SK-N-SH treated with all-trans-retinoic acid at 6 μM for 48 hours (cell line): ENCODE data around the gene INO80C.

Source experiments
- ATAC-seq: fragments of 200-7000 bp; cut with Tn5 transposase; 3 replicates; pipeline ENCODE4 v1.9.1; 2020; ENCODE audit warnings: mild to moderate bottlenecking, moderate library complexity
- ARNTL ChIP-seq: fragments of 450-650 bp; formaldehyde crosslinking; IDR thresholded peaks from 2 replicates; pipeline ENCODE4 v1.5.0; 2020; ENCODE audit warnings: low read depth, mild to moderate bottlenecking, moderate library complexity, borderline replicate concordance
- BACH2 ChIP-seq: fragments of 250-450 bp; sonication (Bioruptor Pico); IDR thresholded peaks from 2 replicates; pipeline ENCODE4 v1.9.0; 2021; ENCODE audit warnings: mild to moderate bottlenecking, borderline replicate concordance
- CREB5 ChIP-seq: fragments of 250-450 bp; sonication (Bioruptor Pico); IDR thresholded peaks from 2 replicates; pipeline ENCODE4 v1.5.1; 2020; ENCODE audit warnings: low read depth, mild to moderate bottlenecking, moderate library complexity
- CSDC2 ChIP-seq: fragments of 250-450 bp; sonication (Bioruptor Pico); IDR thresholded peaks from 2 replicates; pipeline ENCODE4 v1.5.0; 2020; ENCODE audit warnings: mild to moderate bottlenecking, moderate library complexity
- CSRNP3 ChIP-seq: fragments of 250-450 bp; sonication (Bioruptor Pico); IDR thresholded peaks from 2 replicates; pipeline ENCODE4 v1.5.1; 2021; ENCODE audit warnings: mild to moderate bottlenecking, moderate library complexity
- ESRRG ChIP-seq: fragments of 250-450 bp; sonication (Bioruptor Pico); IDR thresholded peaks from 2 replicates; pipeline ENCODE4 v1.6.1; 2021; ENCODE audit warnings: mild to moderate bottlenecking
- GLIS3 ChIP-seq: fragments of 250-450 bp; sonication (Bioruptor Pico); IDR thresholded peaks from 2 replicates; pipeline ENCODE4 v1.5.0; 2020; ENCODE audit warnings: mild to moderate bottlenecking, moderate library complexity
- ISL1 ChIP-seq: fragments of 250-450 bp; sonication (Bioruptor Pico); IDR thresholded peaks from 2 replicates; pipeline ENCODE4 v2.1.2; 2022; ENCODE audit warnings: mild to moderate bottlenecking, moderate library complexity
- OSR1 ChIP-seq: fragments of 250-450 bp; sonication (Bioruptor Pico); IDR thresholded peaks from 2 replicates; pipeline ENCODE4 v1.8.0; 2022; ENCODE audit warnings: moderate library complexity, mild to moderate bottlenecking, inconsistent platforms
- PATZ1 ChIP-seq: fragments of 250-450 bp; sonication (Bioruptor Pico); IDR thresholded peaks from 2 replicates; pipeline ENCODE4 v1.8.0; 2020; ENCODE audit warnings: mild to moderate bottlenecking, moderate library complexity, borderline replicate concordance
- POU6F1 ChIP-seq: fragments of 250-450 bp; sonication (Bioruptor Pico); IDR thresholded peaks from 2 replicates; pipeline ENCODE4 v1.8.0; 2021; ENCODE audit warnings: low read depth, mild to moderate bottlenecking, moderate library complexity, borderline replicate concordance
- PPARA ChIP-seq: fragments of 250-450 bp; sonication (Bioruptor Pico); IDR thresholded peaks from 2 replicates; pipeline ENCODE4 v1.5.0; 2020; ENCODE audit warnings: mild to moderate bottlenecking, borderline replicate concordance
- RARB ChIP-seq: fragments of 250-450 bp; sonication (Bioruptor Pico); IDR thresholded peaks from 2 replicates; pipeline ENCODE4 v1.8.0; 2021; ENCODE audit warnings: mild to moderate bottlenecking, moderate library complexity
- SNAI2 ChIP-seq: fragments of 250-450 bp; sonication (Bioruptor Pico); IDR thresholded peaks from 2 replicates; pipeline ENCODE4 v1.5.0; 2020; ENCODE audit warnings: mild to moderate bottlenecking, moderate library complexity
- TCF4 ChIP-seq: fragments of 250-450 bp; sonication (Bioruptor Pico); IDR thresholded peaks from 2 replicates; pipeline ENCODE4 v1.8.0; 2021; ENCODE audit warnings: mild to moderate bottlenecking, moderate library complexity, borderline replicate concordance
- TOX ChIP-seq: fragments of 250-450 bp; sonication (Bioruptor Pico); IDR thresholded peaks from 2 replicates; pipeline ENCODE4 v1.8.0; 2021; ENCODE audit warnings: mild to moderate bottlenecking, moderate library complexity, borderline replicate concordance
- TSHZ2 ChIP-seq: fragments of 250-450 bp; sonication (Bioruptor Pico); IDR thresholded peaks from 2 replicates; pipeline ENCODE4 v1.5.0; 2020; ENCODE audit warnings: mild to moderate bottlenecking, moderate library complexity
- ZC3H10 ChIP-seq: fragments of 250-450 bp; sonication (Bioruptor Pico); IDR thresholded peaks from 2 replicates; pipeline ENCODE4 v1.5.1; 2021; ENCODE audit warnings: mild to moderate bottlenecking, moderate library complexity
- ZFP3 ChIP-seq: fragments of 250-450 bp; sonication (Bioruptor Pico); IDR thresholded peaks from 2 replicates; pipeline ENCODE4 v1.5.0; 2020; ENCODE audit warnings: mild to moderate bottlenecking, moderate library complexity
- ZFP30 ChIP-seq: fragments of 450-650 bp; formaldehyde crosslinking; IDR thresholded peaks from 2 replicates; pipeline ENCODE4 v1.5.0; 2022; ENCODE audit warnings: mild to moderate bottlenecking, moderate library complexity
- ZNF565 ChIP-seq: fragments of 450-650 bp; formaldehyde crosslinking; conservative IDR thresholded peaks from 2 replicates; pipeline ENCODE4 v1.5.0; 2020; ENCODE audit warnings: low read depth, mild to moderate bottlenecking, moderate library complexity
- ZNF70 ChIP-seq: fragments of 450-650 bp; formaldehyde crosslinking; IDR thresholded peaks from 2 replicates; pipeline ENCODE4 v1.5.0; 2020; ENCODE audit warnings: mild to moderate bottlenecking, moderate library complexity
- ZNF8 ChIP-seq: fragments of 450-650 bp; formaldehyde crosslinking; IDR thresholded peaks from 2 replicates; pipeline ENCODE4 v1.5.0; 2020; ENCODE audit warnings: mild to moderate bottlenecking, moderate library complexity

The INO80C gene

GRCh38 chr18:35497370-35498197 lies at the start of gene INO80C:
Gene INO80C (minus strand): TSS chr18:35497960. CDS start chr18:35497874, 86 bp downstream.
- no peak for TF ChIP-seq CSRNP3 (CRISPR knock-in tag)
- TF ChIP-seq PATZ1 (CRISPR knock-in tag) = 0 out of 2 replicates have a peak, but pooled peaks have one; percentile 63
- no peak for TF ChIP-seq ZNF8 (CRISPR knock-in tag)
- no peak for TF ChIP-seq PPARA (CRISPR knock-in tag)
- no peak for TF ChIP-seq ZC3H10 (CRISPR knock-in tag)
- no peak for TF ChIP-seq BACH2 (CRISPR knock-in tag)
- TF ChIP-seq RARB (CRISPR knock-in tag) = no peak
- TF ChIP-seq ZNF70 (CRISPR knock-in tag) = no peak
- TF ChIP-seq ZFP30 (CRISPR knock-in tag) = no peak
- no peak for TF ChIP-seq ZFP3 (CRISPR knock-in tag)
- TF ChIP-seq ESRRG (CRISPR knock-in tag) = peak; percentile 73
- TF ChIP-seq CSDC2 (CRISPR knock-in tag) = 0 out of 2 replicates have a peak, but pooled peaks have one; percentile 38
- TF ChIP-seq ZNF565 (CRISPR knock-in tag) = no peak
- TF ChIP-seq TCF4 = no peak
- no peak for TF ChIP-seq OSR1
- no peak for TF ChIP-seq ISL1 (CRISPR knock-in tag)
- TF ChIP-seq GLIS3 (CRISPR knock-in tag) = 0 out of 2 replicates have a peak, but pooled peaks have one; percentile 62
- TF ChIP-seq CREB5 (CRISPR knock-in tag) = no peak
- no peak for TF ChIP-seq ARNTL (CRISPR knock-in tag)
- TF ChIP-seq POU6F1 (CRISPR knock-in tag) = peak; percentile 80; the same call in 1 of the 2 replicates
- TF ChIP-seq TOX (CRISPR knock-in tag) = no peak
- TF ChIP-seq SNAI2 (CRISPR knock-in tag) = no peak
- TF ChIP-seq TSHZ2 = peak; percentile 67

GRCh38 chr18:35547008-35547605 lies 49.3 kb upstream of the INO80C start:
- no peak for ATAC-seq
- TF ChIP-seq ZFP3 (CRISPR knock-in tag) (no peak), POU6F1 (CRISPR knock-in tag) (no peak), ZNF8 (CRISPR knock-in tag) (no peak), ZNF70 (CRISPR knock-in tag) (no peak), SNAI2 (CRISPR knock-in tag) (no peak), CREB5 (CRISPR knock-in tag) (no peak), RARB (CRISPR knock-in tag) (no peak), ZFP30 (CRISPR knock-in tag) (no peak), TCF4 (no peak), ZNF565 (CRISPR knock-in tag) (no peak)
- TF ChIP-seq, all 23 proteins: peak for 0

More at GRCh38 chr18:35497370-35498197, at the start of gene INO80C:
- peak; percentile 99 for ATAC-seq
